Activated CD4-positive, alpha-beta T cell treated with anti-CD3 and anti-CD28 coated beads, Interleukin-2, amount 50 U/mL, for 24 hours (primary cell): Measurements from ENCODE around the gene PRPF19.
"Not testable (repeated sequence)": the region's sequence is repeated elsewhere in the genome, so short reads cannot be mapped to it uniquely, and the experiment has no call there.

Experiments
- DNase-seq, 2 donors: peaks; one replicate each; pipeline ENCODE4 v3.0.0-alpha.2; 2020; ENCODE audit warnings: low read depth in 1 of 2, low spot score in 1 of 2

Gene PRPF19

DNA sequence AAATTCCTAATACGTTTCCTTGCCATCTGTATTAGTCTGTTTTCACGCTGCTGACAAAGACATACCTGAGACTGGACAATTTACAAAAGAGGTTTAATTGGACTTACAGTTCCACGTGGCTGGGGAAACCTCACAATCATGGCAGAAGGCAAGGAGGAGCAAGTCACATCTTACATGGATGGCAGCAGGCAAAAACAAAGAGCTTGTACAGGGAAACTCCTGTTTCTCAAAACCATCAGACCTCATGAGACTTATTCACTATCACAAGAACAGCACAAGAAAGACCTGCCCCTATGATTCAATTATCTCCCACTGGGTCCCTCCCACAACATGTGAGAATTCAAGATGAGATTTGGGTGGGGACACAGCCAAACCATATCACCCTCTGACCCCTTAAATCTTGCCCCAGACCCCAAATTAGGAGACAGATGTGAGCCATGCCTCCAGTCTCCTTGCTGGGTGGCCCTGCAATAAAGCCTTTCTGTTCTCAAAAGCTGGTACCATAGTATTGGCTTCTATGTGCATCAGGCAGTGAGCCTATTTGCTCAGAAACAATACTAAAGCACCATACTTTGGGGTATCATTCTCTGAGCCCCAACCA is 3.4 kb upstream of the PRPF19 start:
- not testable (repeated sequence) for DNase-seq

DNA sequence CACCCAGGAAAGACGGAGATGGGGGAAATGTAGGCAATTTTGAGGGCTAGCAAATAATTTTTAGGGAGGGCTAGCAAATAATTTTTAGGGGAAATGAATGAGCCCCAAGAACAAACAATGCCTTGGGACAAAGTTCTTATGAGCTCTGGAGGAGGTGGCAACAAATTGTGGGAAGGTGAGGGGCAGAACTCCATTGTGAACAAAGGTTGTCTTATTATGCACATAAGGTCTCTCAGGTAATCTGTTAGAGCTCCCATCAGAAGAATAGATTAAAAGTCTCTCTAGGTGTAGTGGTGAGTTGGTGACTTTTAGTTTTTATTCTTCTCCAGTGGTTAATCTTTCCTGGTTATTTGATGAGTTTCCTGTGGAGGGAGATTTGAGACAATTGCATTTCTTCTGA is 2.4 kb upstream of the PRPF19 start:
- DNase-seq = no peak

DNA sequence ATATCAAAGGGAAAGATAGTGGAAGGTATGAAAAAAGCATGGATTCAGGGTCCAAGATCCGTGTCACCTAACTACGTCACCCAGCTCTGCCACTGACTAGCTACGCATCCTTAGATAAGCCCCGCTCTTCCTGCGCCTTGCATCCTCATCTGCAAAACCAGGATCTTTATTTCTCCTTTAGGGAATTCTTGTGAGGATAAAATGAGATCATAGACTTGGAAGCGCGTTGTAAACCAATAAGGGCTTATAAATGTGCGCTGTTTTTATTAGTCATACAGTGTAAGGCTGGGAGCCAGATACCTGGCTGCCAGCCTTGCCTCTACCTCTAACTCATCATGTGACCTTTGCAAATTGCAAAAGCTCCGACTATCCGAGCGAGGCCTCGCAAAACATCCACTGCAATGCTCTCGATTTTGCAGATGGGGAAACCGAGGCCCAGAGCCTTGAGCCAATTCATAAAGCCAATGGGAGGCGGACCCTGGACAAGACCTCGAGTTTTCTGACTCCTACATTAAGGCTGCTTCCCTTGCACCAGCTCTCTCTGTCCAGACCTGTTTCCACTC is 753 bp downstream of the PRPF19 start:
- no peak for DNase-seq

DNA sequence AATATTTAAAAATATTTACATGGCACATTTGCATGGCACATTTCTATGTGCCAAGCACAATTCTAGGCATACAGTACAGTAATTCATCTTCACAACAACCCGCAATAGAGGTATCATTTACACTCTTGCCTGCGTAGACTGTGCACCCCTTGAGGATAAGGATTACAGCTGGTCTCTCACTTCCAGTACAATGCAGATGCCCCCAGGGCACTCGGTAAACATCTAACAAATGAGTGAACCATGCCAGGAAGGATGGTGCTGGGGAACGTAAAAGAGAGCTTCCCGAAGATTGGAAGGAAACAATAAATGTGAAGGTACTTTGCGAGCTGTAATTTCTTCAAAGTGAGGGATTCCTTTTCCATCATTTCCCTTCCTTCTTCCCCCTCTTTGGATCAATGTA is 1.3 kb downstream of the PRPF19 start:
- no peak for DNase-seq

DNA sequence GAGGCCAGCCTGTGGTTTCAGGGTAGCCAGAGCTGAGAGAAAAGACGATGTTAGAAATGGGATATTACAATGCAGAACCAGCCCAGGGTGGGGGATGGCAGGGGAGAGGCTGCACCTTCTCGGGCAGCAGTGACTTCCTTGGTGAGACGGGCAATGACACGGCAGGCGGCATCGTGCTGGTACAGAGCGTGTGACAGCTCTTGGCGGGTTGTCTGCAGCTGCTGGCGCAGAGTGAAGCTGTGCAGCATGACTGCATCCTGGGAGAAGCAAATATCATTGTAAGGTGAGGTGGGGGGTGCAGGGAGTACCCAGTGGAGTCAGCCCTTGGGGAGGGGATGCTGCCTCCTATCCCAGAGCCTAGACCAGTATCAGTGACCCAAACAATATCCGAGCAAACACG is 3.8 kb downstream of the PRPF19 start:
- DNase-seq = no peak

DNA sequence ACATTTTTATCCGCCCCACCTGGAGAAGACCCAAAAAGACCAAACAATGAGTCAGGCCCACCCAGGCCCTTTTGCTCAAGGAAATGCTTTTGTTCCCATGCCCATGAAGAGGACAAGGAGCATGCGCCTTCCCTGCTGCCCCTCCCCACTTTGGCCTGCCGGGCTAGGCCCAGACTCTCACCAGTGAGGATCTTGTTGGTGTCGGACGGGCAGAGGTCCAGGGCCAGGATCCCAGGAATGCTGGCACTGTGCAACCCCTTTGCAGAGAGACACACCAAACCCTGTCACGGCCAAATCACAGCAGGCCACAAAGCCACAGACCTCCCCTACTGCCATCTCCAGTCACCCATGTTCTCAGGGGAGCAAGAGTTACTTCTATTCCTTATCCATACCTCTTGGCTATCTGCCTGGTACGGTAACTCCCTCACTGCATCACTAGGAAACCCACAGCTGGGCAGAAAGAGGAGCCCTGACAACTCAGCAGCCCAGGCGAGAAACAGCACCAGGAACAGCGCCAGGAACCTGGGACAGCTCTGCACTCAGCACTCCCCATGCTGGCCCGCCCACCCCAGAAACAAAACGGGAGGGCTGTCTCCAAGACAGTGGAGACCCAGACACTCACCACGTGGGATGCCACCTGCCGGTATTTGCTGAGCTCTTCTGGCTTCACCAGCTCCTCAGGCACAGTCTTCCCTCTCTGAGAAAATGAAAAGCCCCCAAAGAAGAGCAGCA is 5.5 kb downstream of the PRPF19 start:
- no peak for DNase-seq

DNA sequence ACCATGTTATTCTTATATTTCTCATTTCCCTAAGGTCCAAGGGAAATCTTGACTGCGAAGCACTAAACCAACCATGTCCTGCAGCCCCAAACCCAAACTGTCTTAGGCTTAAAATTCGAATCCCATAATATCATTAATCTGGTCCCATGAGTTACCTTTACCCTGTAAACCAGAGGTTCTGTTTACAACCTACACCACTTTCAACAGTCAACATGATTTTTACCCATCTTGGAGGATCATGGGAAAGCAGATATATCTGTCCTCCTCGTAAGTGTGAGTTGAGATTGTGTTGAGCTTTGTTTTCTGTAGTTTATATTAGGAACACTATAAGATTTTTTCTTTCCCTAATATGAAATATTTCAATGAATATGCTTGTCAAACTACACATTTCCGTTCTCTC is 6.4 kb downstream of the PRPF19 start:
- no peak for DNase-seq

DNA sequence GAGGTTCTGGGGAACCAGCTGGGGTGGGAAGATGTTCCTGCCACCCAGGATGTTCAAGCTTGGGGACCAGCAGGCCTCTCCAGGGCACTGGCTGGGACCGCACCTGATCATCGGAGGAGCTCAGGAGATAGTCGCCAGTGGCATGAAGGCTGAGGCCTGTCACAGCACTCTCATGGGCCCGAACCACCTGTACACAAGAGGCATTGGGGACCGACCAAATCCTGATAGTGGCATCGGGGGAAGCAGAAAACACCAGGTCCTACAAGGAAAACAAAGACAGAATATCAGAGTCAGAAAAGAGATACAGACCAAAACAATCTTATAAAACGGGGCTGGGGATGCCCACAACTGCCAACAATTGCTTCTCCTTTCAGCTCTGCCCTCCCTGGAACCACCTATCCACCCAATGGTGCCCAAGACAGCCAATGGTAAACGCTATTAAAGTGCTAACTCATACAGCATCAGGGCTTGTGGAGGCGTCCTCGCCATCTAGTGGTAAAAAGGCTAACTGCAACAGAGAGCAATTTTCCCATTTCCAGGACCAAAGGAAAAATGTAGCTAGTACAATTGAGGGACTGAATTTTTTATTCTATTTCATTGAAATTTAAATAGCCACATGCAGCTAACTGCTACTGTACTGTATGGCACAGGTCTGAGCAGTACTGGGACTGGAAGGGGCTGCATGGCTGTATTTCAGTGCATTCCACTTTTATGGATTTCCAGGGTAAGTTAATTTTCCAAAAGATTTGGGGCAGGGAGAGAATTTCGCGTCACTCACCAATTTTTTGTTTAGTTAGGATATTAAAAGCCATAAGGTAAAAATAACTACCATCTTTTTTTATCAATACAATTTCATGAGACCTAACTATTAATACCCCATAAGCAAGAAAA is 7.1 kb downstream of the PRPF19 start:
- DNase-seq = no peak

DNA sequence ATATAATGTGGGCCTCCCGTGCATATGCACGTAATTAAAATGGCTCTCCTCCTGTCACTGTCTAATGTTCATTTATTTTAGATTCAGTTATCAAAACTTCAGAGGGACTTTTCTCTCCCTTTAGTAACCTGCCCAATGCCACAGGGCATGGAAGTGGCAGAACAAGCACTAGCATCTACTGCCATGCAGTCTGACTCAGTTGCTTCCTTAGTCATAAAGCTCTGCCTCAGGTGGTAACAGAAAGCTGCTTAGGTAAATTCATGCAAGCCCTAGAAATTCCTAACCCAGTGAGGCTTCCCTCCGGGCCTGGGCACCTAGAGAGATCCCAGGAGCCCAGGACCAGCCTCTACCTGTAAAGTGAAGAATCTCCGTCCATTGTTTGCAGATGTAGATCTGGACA is 8.9 kb downstream of the PRPF19 start:
- DNase-seq = no peak

DNA sequence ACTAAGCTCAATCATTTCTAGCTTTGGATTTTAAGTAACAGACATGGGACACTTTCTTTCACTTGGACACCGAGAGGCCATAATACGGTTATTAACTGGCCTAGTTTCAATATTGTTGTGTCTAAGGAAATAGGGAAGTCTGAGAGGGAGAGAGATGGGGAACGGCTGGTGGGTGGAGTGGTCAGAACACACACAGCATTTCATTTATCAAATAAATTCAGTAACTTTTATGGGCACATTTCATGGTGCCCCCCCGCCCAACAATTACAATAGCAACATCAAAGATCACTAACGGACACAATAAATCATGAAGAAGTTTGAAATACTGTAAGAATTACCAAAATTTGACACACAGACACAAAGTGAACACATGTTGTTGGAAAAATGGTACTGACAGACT is 10.7 kb downstream of the PRPF19 start:
- no peak for DNase-seq

DNA sequence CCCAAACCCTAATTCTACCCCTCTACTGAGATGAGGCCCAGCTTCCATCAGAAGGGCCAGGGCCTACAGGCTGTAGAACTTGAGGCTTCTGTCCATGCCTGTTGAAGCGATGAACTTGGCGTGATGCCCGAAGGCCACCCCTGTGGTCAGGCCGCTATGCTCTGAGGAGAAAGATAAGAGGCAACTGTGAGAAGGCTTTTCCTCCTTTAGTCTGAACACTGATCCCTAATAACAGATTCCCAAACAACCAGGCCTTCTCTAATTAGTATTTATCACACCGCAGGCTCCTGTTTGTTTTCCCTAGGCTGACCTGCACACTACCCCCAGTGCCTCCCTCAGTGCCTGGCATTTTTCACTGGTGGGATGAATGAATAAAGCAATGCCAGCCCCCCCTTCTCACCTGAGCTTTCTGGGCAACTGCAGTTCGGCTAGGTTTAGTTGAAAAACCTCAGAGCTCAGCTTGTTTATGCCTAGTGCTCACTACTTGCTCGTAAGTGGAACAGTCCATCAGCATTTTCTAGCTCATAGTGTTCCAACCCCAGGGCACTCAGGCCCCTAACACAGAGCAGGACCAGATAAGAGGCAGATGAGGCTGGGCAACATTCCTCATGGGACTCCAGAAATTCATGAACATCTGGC is 15.2 kb downstream of the PRPF19 start:
- no peak for DNase-seq

DNA sequence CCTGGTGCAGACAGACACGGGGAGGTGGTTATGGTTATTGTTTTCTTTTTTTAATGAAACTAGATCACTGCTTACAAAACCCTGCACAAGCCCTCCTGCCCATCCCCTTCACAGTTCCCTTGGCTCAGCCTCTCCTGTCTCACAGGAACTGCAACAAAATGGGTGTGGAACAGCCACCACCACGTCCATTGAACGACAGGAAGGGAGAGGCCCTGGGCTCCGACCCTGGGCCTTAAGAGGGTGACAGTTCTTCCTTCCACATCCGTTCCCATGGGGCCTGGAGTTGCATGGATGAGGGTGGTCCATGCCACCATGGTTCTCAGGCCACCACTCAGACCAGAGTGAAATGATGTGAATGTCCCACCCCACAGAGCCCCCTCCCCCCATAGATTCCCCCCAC is 15.7 kb downstream of the PRPF19 start:
- no peak for DNase-seq

DNA sequence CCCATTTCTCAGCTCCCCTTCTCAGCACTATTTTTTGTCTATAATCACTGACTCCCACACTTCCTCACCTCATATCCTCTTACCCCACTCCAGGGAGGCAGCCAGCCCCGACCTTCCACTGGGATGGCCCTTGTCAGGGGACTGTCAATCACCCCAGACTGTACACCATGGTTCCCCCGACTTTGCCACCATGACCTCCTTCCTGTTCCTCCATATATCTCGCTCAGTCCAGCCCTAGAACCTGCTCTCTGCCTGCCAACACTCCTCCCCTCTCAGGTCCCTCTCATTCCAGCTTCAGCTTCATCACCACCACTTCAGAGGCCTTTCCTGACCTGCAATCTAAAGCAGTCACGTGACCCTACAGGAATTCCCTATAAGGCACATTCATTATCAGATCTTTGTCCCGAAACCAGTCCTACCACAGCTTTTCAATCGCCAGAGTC is 16.5 kb downstream of the PRPF19 start:
- no peak for DNase-seq

DNA sequence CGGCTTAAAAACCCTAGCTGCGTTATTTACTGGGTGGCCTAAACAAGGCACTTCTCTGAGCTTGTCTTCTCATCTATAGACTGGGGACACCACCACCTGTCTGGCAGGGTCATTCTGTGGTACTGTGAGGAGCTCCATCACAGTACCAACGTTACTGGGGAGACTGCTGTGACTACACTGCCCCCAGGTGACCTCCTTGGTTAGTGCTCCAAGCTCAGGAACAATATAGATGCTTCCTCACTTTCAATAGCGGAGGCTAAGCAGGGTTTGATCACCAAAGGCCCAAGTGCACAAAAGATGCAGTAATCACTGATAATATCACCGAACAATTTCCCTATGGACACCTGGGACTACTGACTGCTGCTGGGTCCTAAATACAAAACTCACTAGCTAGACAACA is 18.8 kb downstream of the PRPF19 start:
- no peak for DNase-seq

DNA sequence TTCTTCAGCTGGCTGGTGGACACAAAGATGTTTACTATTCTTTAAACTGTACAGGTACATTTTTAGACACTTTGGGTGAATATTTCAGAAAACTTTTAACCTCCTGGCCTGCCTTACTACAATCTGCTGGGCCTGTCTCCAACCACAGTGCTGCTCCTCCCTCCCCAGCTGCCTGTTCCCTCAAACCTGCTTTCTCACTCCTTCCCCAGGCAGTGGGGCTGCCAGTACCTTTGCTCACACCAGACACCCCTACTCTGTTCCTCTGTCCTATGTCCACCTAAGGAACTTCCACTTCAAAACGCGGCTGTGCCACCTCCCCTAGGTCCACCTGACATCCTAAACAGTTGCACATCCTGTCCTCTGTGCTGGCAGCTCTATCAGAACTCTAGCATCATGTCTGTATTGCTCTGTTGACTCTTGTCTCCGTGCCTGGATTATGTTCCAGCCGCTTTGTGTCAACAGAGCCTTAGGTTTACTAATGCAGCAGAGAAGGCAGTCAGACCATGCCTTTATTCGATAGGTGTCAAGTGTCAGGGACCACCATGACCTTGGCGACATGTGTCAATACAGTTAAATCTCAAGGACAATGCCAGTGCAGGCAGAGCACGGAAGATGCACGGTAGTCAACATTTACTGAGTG is 25.6 kb downstream of the PRPF19 start:
- DNase-seq = no peak

DNA sequence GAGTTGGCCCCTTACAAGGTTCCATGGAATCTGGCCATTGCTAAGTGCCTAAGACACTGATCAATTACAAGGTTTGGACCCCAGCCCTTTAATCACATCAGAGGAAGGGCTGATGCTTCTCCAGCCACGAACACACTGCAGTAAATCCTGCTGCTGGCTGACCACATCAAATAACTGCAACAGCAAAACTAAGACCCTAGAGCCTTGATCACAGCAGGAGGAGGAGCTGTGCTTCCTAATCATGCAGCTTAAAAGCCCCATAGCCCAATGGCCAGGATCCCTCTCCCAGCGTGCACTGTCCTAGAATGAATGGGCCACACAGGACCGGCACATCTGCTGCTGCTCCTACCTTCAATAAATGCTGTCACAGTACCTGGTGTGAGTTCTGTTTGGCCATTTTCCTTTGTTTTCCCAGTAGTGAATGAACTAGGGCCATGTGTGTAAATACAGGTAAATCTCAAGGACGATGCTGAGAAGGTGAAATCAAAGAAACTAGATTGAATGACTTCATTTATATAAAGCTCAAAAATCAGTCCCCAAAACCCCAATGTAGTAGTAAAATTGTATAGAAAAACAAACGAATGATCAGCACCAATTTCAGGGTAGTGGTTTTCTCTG is 26.3 kb downstream of the PRPF19 start:
- DNase-seq = no peak

DNA sequence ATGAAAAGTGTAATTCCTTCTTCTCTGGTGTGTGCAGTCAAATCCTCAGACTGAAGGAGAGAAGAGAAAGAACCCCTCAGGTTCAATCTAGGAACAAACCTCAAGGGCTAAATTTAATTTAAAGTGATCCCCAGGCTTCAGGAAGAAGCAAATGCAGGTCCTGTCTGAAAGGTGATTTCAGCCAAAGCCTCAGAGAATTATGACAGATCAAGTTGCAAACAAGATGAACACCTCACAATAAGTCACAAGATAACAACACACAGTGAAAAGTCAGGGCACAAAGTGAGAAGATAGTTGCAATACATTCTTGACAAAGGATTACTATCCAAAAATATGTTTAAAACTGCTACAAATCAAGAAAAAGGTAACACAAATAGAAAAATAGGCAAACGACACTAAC is 27.3 kb downstream of the PRPF19 start:
- DNase-seq = no peak

DNA sequence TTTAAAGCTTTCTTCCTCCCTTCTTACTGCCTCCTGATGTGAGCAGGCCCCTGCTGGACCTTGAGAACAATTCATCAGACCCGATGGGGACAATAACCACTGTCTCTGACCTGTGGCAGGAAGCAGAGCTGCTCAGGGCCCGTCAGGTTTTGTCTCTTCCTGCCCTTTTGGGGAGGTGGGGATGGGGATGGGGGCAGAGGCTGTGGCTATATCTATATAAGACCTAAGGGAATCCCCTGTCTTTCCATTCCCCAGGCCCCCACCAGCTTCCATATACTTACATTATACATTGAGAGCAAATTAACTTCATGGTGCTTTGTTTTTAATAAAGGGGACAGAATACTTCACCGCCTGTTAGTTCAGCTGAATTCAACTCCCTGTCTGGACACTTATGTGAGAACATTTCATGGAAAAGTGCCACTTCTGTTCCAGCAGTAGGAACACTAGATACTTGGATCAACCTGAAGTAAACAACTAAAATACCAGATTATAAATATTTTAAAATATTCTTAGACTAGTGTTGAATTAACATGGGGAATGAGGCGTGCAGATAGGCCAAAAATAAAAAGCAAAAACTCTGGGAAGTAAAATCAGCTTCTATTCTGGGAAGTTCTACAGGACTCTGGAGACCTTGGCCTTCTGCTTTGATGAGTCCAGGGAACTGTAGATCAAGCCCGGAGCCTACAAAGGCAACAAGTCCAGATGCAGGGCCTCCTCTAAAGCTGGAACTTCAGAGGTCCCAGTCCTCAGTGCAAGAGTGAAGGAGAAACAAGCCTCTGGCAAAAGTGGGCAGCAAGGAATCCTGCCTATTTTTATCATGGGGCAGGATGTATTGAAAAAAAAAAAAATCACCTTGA is 27.9 kb downstream of the PRPF19 start:
- DNase-seq = no peak

DNA sequence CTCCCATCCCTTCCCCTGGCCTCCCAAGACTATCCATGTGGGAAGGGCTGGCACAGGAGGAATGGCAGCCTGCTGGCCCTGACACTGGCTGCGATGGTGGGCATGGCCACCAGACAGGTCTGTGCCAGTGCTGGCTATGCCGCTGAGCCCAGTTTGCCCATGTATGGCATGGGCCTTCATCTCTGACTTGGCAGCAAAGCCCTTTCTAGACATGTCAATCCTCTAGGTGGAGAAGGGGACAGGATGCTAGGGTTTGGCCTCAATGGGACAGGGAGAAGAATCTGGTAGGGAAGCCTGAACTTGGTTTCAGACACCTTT is 30.3 kb downstream of the PRPF19 start:
- DNase-seq = no peak
